Hematopoietic multipotent progenitor cell treated with erythropoietin and hydrocortisone succinate and interleukin-3 and kit ligand, for 6 days (in vitro differentiated cells): ENCODE data around the gene RAC2.
"Not testable (repeated sequence)": the region's sequence is repeated elsewhere in the genome, so short reads cannot be mapped to it uniquely, and the experiment has no call there.

ENCODE experiments used
- DNase-seq: peaks from one replicate; pipeline ENCODE4 v3.0.0-alpha.2; 2015

Gene RAC2

GRCh38 chr22:37254209-37254866 is 10.3 kb upstream of the RAC2 start:
- DNase-seq = peak; percentile 79

- peak; percentile 36 for DNase-seq
Measured at GRCh38 chr22:37253126-37253660, 9.1 kb upstream of the RAC2 start.

- not testable (repeated sequence) for DNase-seq
Measured at GRCh38 chr22:37251836-37252235, 7.8 kb upstream of the RAC2 start.

- no peak for DNase-seq
Measured at GRCh38 chr22:37249986-37250385, 5.9 kb upstream of the RAC2 start.

GRCh38 chr22:37248251-37248650 is 4.2 kb upstream of the RAC2 start:
- DNase-seq = no peak

GRCh38 chr22:37245740-37246139 is 1.7 kb upstream of the RAC2 start:
- DNase-seq = no peak

- peak; percentile 50 for DNase-seq
Measured at GRCh38 chr22:37244922-37245722, 1.1 kb upstream of the RAC2 start.

- DNase-seq = no peak
Measured at GRCh38 chr22:37243402-37244113, 511 bp downstream of the RAC2 start.

GRCh38 chr22:37242395-37242918 is 1.6 kb downstream of the RAC2 start:
- DNase-seq = peak; percentile 98

GRCh38 chr22:37241351-37242142 is 2.5 kb downstream of the RAC2 start:
- peak; percentile 82 for DNase-seq

- no peak for DNase-seq
Measured at GRCh38 chr22:37240941-37241320, 3.1 kb downstream of the RAC2 start.

GRCh38 chr22:37240240-37240940 is 3.7 kb downstream of the RAC2 start:
- no peak for DNase-seq

GRCh38 chr22:37239336-37240239 is 4.5 kb downstream of the RAC2 start:
- no peak for DNase-seq

GRCh38 chr22:37237371-37238268 is 6.4 kb downstream of the RAC2 start:
- DNase-seq = no peak

GRCh38 chr22:37235897-37236607 is 8.0 kb downstream of the RAC2 start:
- DNase-seq = no peak

GRCh38 chr22:37234736-37235711 is 9.0 kb downstream of the RAC2 start:
- DNase-seq = no peak
